ENCODE results near the gene DLG2.

DNA sequence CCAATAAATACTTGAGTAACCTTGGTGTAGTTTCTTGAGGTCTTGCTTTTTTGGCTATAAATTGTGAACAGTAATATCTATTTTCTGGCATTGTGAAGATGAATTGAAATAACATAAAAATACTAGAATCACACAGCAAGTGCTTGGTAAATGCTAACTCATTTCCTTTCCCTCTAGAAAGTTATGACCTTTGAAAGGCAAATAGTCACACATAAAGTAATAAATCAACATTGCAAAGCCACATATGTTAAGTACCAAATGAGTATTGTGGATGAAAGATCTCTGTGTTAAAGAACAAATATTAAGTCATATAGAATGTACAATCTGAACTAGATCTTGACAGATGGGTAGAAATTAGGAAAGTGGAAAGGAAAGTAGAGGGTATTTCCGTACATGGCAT lies 1781.3 kb downstream of the DLG2 start:
- TF ChIP-seq, protein P1, sequence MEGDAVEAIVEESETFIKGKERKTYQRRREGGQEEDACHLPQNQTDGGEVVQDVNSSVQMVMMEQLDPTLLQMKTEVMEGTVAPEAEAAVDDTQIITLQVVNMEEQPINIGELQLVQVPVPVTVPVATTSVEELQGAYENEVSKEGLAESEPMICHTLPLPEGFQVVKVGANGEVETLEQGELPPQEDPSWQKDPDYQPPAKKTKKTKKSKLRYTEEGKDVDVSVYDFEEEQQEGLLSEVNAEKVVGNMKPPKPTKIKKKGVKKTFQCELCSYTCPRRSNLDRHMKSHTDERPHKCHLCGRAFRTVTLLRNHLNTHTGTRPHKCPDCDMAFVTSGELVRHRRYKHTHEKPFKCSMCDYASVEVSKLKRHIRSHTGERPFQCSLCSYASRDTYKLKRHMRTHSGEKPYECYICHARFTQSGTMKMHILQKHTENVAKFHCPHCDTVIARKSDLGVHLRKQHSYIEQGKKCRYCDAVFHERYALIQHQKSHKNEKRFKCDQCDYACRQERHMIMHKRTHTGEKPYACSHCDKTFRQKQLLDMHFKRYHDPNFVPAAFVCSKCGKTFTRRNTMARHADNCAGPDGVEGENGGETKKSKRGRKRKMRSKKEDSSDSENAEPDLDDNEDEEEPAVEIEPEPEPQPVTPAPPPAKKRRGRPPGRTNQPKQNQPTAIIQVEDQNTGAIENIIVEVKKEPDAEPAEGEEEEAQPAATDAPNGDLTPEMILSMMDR (IDR thresholded peaks at IDR 0.05; ENCODE audit: extremely low read depth in 1 of 2, insufficient read depth in 1 of 2, low read depth in 1 of 2, low read length in 2 of 2), result no peak
- no peak for TF ChIP-seq EZH2 (IDR thresholded peaks at IDR 0.05; ENCODE audit: borderline replicate concordance, low read depth, low read length, severe bottlenecking)
